ENCODE results near the gene TSPAN9. TPM values are rescaled to one million over a fixed set of nuclear protein-coding genes. Genes with fewer than 3 reads are reported as not detected.

The TSPAN9 gene
- total RNA-seq, 1 experiment from 2014 or later = 7.7 TPM

DNA sequence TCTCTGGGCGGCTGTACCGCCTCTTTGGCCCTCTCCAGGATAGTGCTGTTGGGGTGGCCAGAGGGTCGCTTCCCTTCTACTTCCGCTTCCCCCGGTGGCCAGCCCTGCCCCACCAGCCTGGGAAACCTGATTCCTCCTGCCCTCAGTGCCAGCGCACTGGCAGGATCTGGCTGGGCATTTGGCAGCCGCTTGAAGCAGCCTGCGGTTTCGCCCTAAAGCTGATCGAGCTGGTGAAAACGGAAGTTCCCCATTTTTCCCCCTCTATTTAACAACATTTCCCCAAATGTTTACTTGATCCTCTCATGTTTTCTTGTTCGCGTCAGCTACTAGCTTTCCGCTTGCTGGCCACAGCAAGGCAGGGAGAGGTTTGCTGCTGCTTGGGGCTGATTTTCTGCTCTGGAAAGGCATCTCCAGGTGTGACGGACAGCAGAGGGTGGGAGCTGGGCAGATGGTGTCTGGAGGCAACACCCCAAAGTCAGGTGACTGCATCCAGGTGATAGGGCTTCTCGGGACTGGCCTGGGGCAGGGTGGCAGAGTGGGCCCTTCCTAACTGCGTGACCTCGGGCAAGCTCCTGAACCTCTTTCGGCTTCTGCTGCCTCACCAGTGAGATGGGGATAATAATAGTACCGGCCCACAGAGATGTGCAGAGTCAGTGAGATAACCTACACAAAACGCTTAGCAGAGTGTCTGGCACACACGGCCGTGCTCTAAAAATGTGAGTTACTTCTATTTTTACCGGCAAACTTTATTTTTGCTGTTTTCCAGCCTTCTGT, 53.1 kb downstream of the TSPAN9 start:
- TF ChIP-seq, protein P1, sequence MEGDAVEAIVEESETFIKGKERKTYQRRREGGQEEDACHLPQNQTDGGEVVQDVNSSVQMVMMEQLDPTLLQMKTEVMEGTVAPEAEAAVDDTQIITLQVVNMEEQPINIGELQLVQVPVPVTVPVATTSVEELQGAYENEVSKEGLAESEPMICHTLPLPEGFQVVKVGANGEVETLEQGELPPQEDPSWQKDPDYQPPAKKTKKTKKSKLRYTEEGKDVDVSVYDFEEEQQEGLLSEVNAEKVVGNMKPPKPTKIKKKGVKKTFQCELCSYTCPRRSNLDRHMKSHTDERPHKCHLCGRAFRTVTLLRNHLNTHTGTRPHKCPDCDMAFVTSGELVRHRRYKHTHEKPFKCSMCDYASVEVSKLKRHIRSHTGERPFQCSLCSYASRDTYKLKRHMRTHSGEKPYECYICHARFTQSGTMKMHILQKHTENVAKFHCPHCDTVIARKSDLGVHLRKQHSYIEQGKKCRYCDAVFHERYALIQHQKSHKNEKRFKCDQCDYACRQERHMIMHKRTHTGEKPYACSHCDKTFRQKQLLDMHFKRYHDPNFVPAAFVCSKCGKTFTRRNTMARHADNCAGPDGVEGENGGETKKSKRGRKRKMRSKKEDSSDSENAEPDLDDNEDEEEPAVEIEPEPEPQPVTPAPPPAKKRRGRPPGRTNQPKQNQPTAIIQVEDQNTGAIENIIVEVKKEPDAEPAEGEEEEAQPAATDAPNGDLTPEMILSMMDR (IDR thresholded peaks at IDR 0.05) = no peak
- TF ChIP-seq SIN3A (IDR thresholded peaks at IDR 0.05; ENCODE audit: borderline replicate concordance, insufficient read depth, low read depth, low read length) = no peak
- CTCF ChIA-PET = interaction anchor here (0.6 kb wide), 1 partner anchor 144 kb away, joined by 3 read pairs; no protein-coding TSS in a partner anchor
- DNase-seq (ENCODE audit: low read depth, low spot score) (no peak), ATAC-seq (no peak)
- Histone ChIP-seq H3K4me3 (ENCODE audit: low read depth in 2 of 2, low read length in 2 of 2) (no peak overlapping the region), H3K27ac (ENCODE audit: low read length) (no peak overlapping the region), H3K27me3 (ENCODE audit: control insufficient read depth, insufficient read depth, low read length) (no peaks in the 10 kb centered on the region), H3K9me3 (ENCODE audit: control insufficient read depth, insufficient read depth, low read depth, low read length) (no peaks in the 10 kb centered on the region), H3K4me1 (ENCODE audit: control insufficient read depth, insufficient read depth, low read length) (no peaks in the 10 kb centered on the region), H3K36me3 (ENCODE audit: control insufficient read depth, insufficient read depth, low read length) (no peaks in the 10 kb centered on the region)
- BruUV-seq (replicated peaks) = no TSS peak
- POLR2A ChIA-PET = no interaction called here
- in situ Hi-C loops (cut with HindIII; ENCODE audit: low pct_unique_long_range_greater_than_20kb, low sequenced_read_pairs) = no loop called here
- intact Hi-C loops (cut with micrococcal nuclease; ENCODE audit: unreplicated experiment) = no loop called here

DNA sequence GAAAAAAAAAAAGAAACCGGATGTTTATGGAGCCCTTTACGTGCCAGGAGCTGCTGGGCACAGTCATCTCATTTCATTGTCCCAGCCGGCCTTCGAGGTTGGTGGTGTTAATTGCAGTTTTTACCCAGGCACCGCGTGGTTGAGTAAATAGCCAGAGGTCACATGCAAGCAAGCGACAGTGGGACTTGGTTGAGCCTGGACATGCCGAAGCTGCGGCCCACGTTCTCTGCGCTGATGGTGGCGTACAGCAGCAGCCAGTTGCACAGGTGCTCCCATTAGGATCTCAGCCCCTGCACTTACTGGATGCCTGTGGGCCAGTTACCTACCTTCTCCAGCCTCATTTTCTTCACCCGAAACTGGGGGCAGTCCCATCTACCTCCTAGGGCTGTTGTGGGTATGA, 54.0 kb downstream of the TSPAN9 start:
- BruUV-seq (replicated peaks) = no TSS peak
- intact Hi-C loops (cut with micrococcal nuclease; ENCODE audit: unreplicated experiment) = no loop called here
- in situ Hi-C loops (cut with HindIII; ENCODE audit: low pct_unique_long_range_greater_than_20kb, low sequenced_read_pairs) = no loop called here

More for the DNA sequence above, 54.0 kb downstream of the TSPAN9 start:
- no peaks in the 10 kb centered on the region for H3K9me3 ChIP-seq (ENCODE audit: control insufficient read depth, insufficient read depth, low read depth, low read length)
- H3K27me3 ChIP-seq (ENCODE audit: control insufficient read depth, insufficient read depth, low read length) = no peaks in the 10 kb centered on the region
- TF ChIP-seq, protein P1 (IDR thresholded peaks at IDR 0.05) = no peak
- no peak for TF ChIP-seq SIN3A (IDR thresholded peaks at IDR 0.05; ENCODE audit: borderline replicate concordance, insufficient read depth, low read depth, low read length)
- no peak for TF ChIP-seq POLR2AphosphoS5 (IDR thresholded peaks at IDR 0.05; ENCODE audit: low read depth, low read length)
- TF ChIP-seq, protein P2, sequence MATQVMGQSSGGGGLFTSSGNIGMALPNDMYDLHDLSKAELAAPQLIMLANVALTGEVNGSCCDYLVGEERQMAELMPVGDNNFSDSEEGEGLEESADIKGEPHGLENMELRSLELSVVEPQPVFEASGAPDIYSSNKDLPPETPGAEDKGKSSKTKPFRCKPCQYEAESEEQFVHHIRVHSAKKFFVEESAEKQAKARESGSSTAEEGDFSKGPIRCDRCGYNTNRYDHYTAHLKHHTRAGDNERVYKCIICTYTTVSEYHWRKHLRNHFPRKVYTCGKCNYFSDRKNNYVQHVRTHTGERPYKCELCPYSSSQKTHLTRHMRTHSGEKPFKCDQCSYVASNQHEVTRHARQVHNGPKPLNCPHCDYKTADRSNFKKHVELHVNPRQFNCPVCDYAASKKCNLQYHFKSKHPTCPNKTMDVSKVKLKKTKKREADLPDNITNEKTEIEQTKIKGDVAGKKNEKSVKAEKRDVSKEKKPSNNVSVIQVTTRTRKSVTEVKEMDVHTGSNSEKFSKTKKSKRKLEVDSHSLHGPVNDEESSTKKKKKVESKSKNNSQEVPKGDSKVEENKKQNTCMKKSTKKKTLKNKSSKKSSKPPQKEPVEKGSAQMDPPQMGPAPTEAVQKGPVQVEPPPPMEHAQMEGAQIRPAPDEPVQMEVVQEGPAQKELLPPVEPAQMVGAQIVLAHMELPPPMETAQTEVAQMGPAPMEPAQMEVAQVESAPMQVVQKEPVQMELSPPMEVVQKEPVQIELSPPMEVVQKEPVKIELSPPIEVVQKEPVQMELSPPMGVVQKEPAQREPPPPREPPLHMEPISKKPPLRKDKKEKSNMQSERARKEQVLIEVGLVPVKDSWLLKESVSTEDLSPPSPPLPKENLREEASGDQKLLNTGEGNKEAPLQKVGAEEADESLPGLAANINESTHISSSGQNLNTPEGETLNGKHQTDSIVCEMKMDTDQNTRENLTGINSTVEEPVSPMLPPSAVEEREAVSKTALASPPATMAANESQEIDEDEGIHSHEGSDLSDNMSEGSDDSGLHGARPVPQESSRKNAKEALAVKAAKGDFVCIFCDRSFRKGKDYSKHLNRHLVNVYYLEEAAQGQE (IDR thresholded peaks at IDR 0.05; ENCODE audit: insufficient read depth in 1 of 2, low read depth in 2 of 2, low read length in 1 of 2) = no peak
- TF ChIP-seq TCF7L2 (IDR thresholded peaks at IDR 0.05; ENCODE audit: low read depth, low read length) = no peak
- no peaks in the 10 kb centered on the region for H3K36me3 ChIP-seq (ENCODE audit: control insufficient read depth, insufficient read depth, low read length)
- ATAC-seq (no peak), DNase-seq (ENCODE audit: low read depth, low spot score) (no peak)
- CTCF ChIA-PET = no interaction called here
- H3K27ac ChIP-seq (ENCODE audit: low read length) = no peak overlapping the region
- H3K4me3 ChIP-seq (ENCODE audit: low read depth in 2 of 2, low read length in 2 of 2) = no peak overlapping the region
- no peaks in the 10 kb centered on the region for H3K4me1 ChIP-seq (ENCODE audit: control insufficient read depth, insufficient read depth, low read length)
- POLR2A ChIA-PET = no interaction called here
